ENCODE measurements around the gene SNTG2. TPM values are rescaled to one million over a fixed set of nuclear protein-coding genes. Genes with fewer than 3 reads are reported as not detected.

The SNTG2 gene
- total RNA-seq, 5 donors from 2014 or later (not counting 1 experiment from before 2014, with no cell fraction given), result 0.86 to 4.8 (median 2.7) TPM

GRCh38 chr2:946073-946948, 4.3 kb upstream of the SNTG2 start:
- H3K4me1 ChIP-seq (ENCODE audit: control insufficient read depth in 1 of 2, extremely low read depth in 1 of 2, insufficient read depth in 2 of 2, low read length in 2 of 2), result peaks cover 0 to 17% of the 10 kb centered on the region in 2 experiments
- POLR2A ChIA-PET, result interaction anchor here in 1 of 2 donors (0.5 kb wide), 1 partner anchor 11 kb away, joined by 3 read pairs; no protein-coding TSS in a partner anchor
- H3K27ac Mint-ChIP-seq, result peak overlapping the region in 1 of 2 donors; percentile 8

DNA sequence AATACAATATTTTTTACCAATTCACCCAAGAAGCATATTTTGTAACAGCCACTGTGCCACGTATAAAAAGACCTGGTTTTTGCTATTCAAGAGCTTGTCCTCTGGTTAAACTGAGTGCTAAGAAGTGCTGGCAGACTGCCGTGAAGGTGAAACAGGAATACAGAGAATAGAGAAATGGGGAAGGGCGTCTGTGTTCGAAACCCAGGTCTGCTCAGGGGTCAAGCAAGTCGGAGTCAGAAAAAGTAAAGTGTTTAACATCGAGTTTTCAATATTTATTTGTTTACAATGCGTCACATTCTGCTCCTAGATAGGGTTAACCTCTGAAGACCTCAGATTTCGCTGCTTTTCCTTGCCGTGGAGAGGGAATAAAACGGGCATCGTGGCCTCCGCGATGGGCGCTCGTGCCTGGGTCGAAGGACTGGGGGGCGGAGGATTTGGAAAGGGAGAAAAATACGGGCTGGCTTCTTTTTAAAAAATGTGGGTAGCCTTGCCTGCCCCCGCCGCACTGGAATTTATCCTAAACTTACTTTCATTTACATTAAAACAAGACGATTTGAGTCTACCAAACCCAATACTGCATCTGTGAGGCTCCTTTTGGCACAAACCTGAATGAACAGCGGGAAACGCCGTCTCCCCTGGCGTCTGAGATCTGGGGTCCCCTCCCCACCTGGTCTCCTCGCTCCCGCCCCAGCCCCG, 1.1 kb upstream of the SNTG2 start:
- no peak overlapping the region for H3K27ac ChIP-seq (ENCODE audit: low read length)
- peaks cover 12 to 30% of the 10 kb centered on the region in 2 experiments for H3K27me3 ChIP-seq (replicated peaks in 1 of 2; ENCODE audit: control insufficient read depth in 2 of 2, extremely low read depth in 1 of 2, insufficient read depth in 2 of 2, low read length in 1 of 2)
- DNase-seq (peak in 1 of 35 experiments; percentile 17), ATAC-seq (replicated peaks in 1 of 4) (peak in 2 of 4 experiments; percentile 9 to 16)
- H3K9me3 Mint-ChIP-seq, result peaks cover 0 to 3% (median 0%) of the 10 kb centered on the region in 3 donors
- H3K4me1 Mint-ChIP-seq, result peaks cover 27 to 40% (median 29%) of the 10 kb centered on the region in 3 donors
- H3K4me1 ChIP-seq (ENCODE audit: control insufficient read depth in 1 of 2, extremely low read depth in 1 of 2, insufficient read depth in 2 of 2, low read length in 2 of 2), result peaks cover 0 to 23% of the 10 kb centered on the region in 2 experiments
- ChIA-PET POLR2A (no interaction called here), CTCF (no interaction called here)
- peak overlapping the region; percentile 35 to 55 for H3K4me3 ChIP-seq (ENCODE audit: control insufficient read depth in 1 of 2, extremely low read depth in 1 of 2, low read length in 1 of 2)
- no peak overlapping the region for H3K27ac Mint-ChIP-seq
- H3K9me3 ChIP-seq, result no peaks in the 10 kb centered on the region
- no peaks in the 10 kb centered on the region for H3K36me3 Mint-ChIP-seq
- H3K36me3 ChIP-seq (ENCODE audit: control insufficient read depth in 2 of 2, extremely low read depth in 1 of 2, insufficient read depth in 1 of 2, low read length in 1 of 2), result no peaks in the 10 kb centered on the region
- peaks cover 27 to 32% of the 10 kb centered on the region in 2 donors for H3K27me3 Mint-ChIP-seq
- WGBS (ENCODE audit: insufficient coverage), result 29% methylated on average over 14 of the region's 28 CpGs
- peak overlapping the region; percentile 57 to 84 (median 63) for H3K4me3 Mint-ChIP-seq

More at GRCh38 chr2:946073-946948, 4.3 kb upstream of the SNTG2 start:
- Mint-ChIP-seq H3K36me3 (no peaks in the 10 kb centered on the region), H3K4me1 (peaks cover 17 to 24% (median 22%) of the 10 kb centered on the region in 3 donors), H3K4me3 (peak overlapping the region; percentile 32 to 54 (median 43)), H3K27me3 (peaks cover 16 to 23% of the 10 kb centered on the region in 2 donors), H3K9me3 (peaks cover 0 to 3% (median 2%) of the 10 kb centered on the region in 3 donors)
- DNase-seq, result peak in 1 of 35 experiments; percentile 9
- ATAC-seq (replicated peaks in 1 of 4), result no peak
- H3K27me3 ChIP-seq (replicated peaks in 1 of 2; ENCODE audit: control insufficient read depth in 2 of 2, extremely low read depth in 1 of 2, insufficient read depth in 2 of 2, low read length in 1 of 2), result peaks cover 4 to 21% of the 10 kb centered on the region in 2 experiments
- 30% methylated on average over 3 of the region's 6 CpGs for WGBS (ENCODE audit: insufficient coverage)
- peak overlapping the region in 1 of 2 donors; percentile 35 for H3K4me3 ChIP-seq (ENCODE audit: control insufficient read depth in 1 of 2, extremely low read depth in 1 of 2, low read length in 1 of 2)
- H3K36me3 ChIP-seq (ENCODE audit: control insufficient read depth in 2 of 2, extremely low read depth in 1 of 2, insufficient read depth in 1 of 2, low read length in 1 of 2), result no peaks in the 10 kb centered on the region
- H3K9me3 ChIP-seq, result no peaks in the 10 kb centered on the region
- no peak overlapping the region for H3K27ac ChIP-seq (ENCODE audit: low read length)
- CTCF ChIA-PET, result no interaction called here

DNA sequence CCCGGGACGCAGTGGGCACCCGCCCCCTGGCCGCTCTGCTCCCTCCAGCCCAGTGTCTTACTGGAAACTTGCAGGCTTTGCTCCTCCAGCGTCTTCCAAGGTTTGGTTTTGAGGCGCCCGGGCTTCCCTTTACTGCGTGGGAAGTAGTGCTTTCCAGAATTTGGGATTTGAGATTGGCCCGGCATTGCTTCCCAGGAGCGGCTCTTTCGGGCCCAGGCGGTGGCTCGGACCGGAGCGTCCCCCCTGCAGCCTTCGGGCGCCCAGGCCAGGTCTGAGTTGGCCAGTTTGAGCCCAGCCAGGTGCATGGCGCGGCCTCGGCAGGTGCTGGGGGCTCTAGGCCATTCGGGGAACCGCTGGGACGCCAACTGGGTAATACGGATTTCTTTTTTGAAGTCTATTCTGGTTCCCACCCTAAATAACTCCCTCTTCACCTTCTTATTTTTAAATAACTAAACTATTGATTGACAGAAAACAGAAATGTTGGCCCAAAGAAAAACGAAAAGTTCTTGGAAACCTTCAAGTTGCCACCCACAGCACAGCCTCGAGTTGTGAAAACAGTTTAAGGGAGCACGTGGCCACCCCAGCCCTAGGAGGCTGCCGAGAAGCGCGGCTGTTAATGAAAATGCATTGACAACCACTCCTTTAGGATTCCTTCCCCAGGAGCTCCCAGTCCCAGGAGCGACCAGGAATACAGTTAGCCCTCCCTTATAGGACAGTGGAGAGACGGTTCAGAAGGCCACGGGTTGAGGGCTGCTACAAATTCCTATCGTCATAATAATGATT, 766 bp downstream of the SNTG2 start:
- CTCF ChIA-PET, result interaction anchor here in 1 of 2 donors (0.7 kb wide), 1 partner anchor 595 kb away, joined by 3 read pairs; no protein-coding TSS in a partner anchor
- ATAC-seq (replicated peaks in 1 of 4), result no peak

GRCh38 chr2:953408-953807, 2.8 kb downstream of the SNTG2 start:
- 50% methylated on average over 1 of the region's 2 CpGs for WGBS (ENCODE audit: insufficient coverage)
- H3K27me3 Mint-ChIP-seq, result peaks cover 14 to 28% of the 10 kb centered on the region in 2 donors
- DNase-seq (no peak), ATAC-seq (replicated peaks in 1 of 4) (no peak)
- H3K4me3 Mint-ChIP-seq, result no peak overlapping the region
- no peaks in the 10 kb centered on the region for H3K36me3 ChIP-seq (ENCODE audit: control insufficient read depth in 2 of 2, extremely low read depth in 1 of 2, insufficient read depth in 1 of 2, low read length in 1 of 2)
- no peaks in the 10 kb centered on the region for H3K36me3 Mint-ChIP-seq
- ChIA-PET POLR2A (no interaction called here), CTCF (interaction anchor here in 1 of 2 donors (0.5 kb wide), 1 partner anchor 639 kb away, joined by 4 read pairs; no protein-coding TSS in a partner anchor)
- H3K4me1 ChIP-seq (ENCODE audit: control insufficient read depth in 1 of 2, extremely low read depth in 1 of 2, insufficient read depth in 2 of 2, low read length in 2 of 2), result peaks cover 0 to 20% of the 10 kb centered on the region in 2 experiments
- H3K27me3 ChIP-seq (replicated peaks in 1 of 2; ENCODE audit: control insufficient read depth in 2 of 2, extremely low read depth in 1 of 2, insufficient read depth in 2 of 2, low read length in 1 of 2), result peaks cover 9 to 28% of the 10 kb centered on the region in 2 experiments
- H3K4me3 ChIP-seq (ENCODE audit: control insufficient read depth in 1 of 2, extremely low read depth in 1 of 2, low read length in 1 of 2), result no peak overlapping the region
- no peaks in the 10 kb centered on the region for H3K9me3 Mint-ChIP-seq
- no peaks in the 10 kb centered on the region for H3K9me3 ChIP-seq
- H3K27ac Mint-ChIP-seq, result no peak overlapping the region
- peaks cover 15 to 28% (median 20%) of the 10 kb centered on the region in 3 donors for H3K4me1 Mint-ChIP-seq
- no peak overlapping the region for H3K27ac ChIP-seq (ENCODE audit: low read length)

More for the DNA sequence above, 766 bp downstream of the SNTG2 start:
- Mint-ChIP-seq H3K4me3 (peak overlapping the region; percentile 70 to 75 (median 74)), H3K9me3 (no peaks in the 10 kb centered on the region), H3K36me3 (no peaks in the 10 kb centered on the region), H3K27me3 (peaks cover 17 to 32% of the 10 kb centered on the region in 2 donors), H3K27ac (no peak overlapping the region), H3K4me1 (peaks cover 19 to 30% (median 23%) of the 10 kb centered on the region in 3 donors)
- H3K36me3 ChIP-seq (ENCODE audit: control insufficient read depth in 2 of 2, extremely low read depth in 1 of 2, insufficient read depth in 1 of 2, low read length in 1 of 2), result no peaks in the 10 kb centered on the region
- POLR2A ChIA-PET, result no interaction called here
- H3K9me3 ChIP-seq, result no peaks in the 10 kb centered on the region
- peaks cover 12 to 30% of the 10 kb centered on the region in 2 experiments for H3K27me3 ChIP-seq (replicated peaks in 1 of 2; ENCODE audit: control insufficient read depth in 2 of 2, extremely low read depth in 1 of 2, insufficient read depth in 2 of 2, low read length in 1 of 2)
- no peak for DNase-seq
- H3K4me3 ChIP-seq (ENCODE audit: control insufficient read depth in 1 of 2, extremely low read depth in 1 of 2, low read length in 1 of 2), result peak overlapping the region; percentile 15 to 47
- no peak overlapping the region for H3K27ac ChIP-seq (ENCODE audit: low read length)
- peaks cover 0 to 20% of the 10 kb centered on the region in 2 experiments for H3K4me1 ChIP-seq (ENCODE audit: control insufficient read depth in 1 of 2, extremely low read depth in 1 of 2, insufficient read depth in 2 of 2, low read length in 2 of 2)
- 27% methylated on average over 23 of the region's 34 CpGs for WGBS (ENCODE audit: insufficient coverage)

- H3K27me3 Mint-ChIP-seq, result peaks cover 13 to 27% of the 10 kb centered on the region in 2 donors
Measured at GRCh38 chr2:953975-954686, 3.5 kb downstream of the SNTG2 start.

More at GRCh38 chr2:953975-954686, 3.5 kb downstream of the SNTG2 start:
- Mint-ChIP-seq H3K36me3 (no peaks in the 10 kb centered on the region), H3K4me1 (peaks cover 15 to 26% (median 20%) of the 10 kb centered on the region in 3 donors), H3K4me3 (no peak overlapping the region), H3K27ac (no peak overlapping the region), H3K9me3 (no peaks in the 10 kb centered on the region)
- POLR2A ChIA-PET, result interaction anchor here in 1 of 2 donors (0.6 kb wide), 1 partner anchor 105 kb away, joined by 3 read pairs; no protein-coding TSS in a partner anchor
- DNase-seq (no peak), ATAC-seq (replicated peaks in 1 of 4) (no peak)
- H3K4me3 ChIP-seq (ENCODE audit: control insufficient read depth in 1 of 2, extremely low read depth in 1 of 2, low read length in 1 of 2), result no peak overlapping the region
- CTCF ChIA-PET, result no interaction called here
- no peaks in the 10 kb centered on the region for H3K36me3 ChIP-seq (ENCODE audit: control insufficient read depth in 2 of 2, extremely low read depth in 1 of 2, insufficient read depth in 1 of 2, low read length in 1 of 2)
- H3K4me1 ChIP-seq (ENCODE audit: control insufficient read depth in 1 of 2, extremely low read depth in 1 of 2, insufficient read depth in 2 of 2, low read length in 2 of 2), result peaks cover 0 to 20% of the 10 kb centered on the region in 2 experiments
- H3K9me3 ChIP-seq, result no peaks in the 10 kb centered on the region
- peaks cover 9 to 28% of the 10 kb centered on the region in 2 experiments for H3K27me3 ChIP-seq (replicated peaks in 1 of 2; ENCODE audit: control insufficient read depth in 2 of 2, extremely low read depth in 1 of 2, insufficient read depth in 2 of 2, low read length in 1 of 2)
- WGBS (ENCODE audit: insufficient coverage), result 72% methylated on average over 6 of the region's 13 CpGs
- H3K27ac ChIP-seq (ENCODE audit: low read length), result no peak overlapping the region

Measured in T-cell (primary cell).